WTC11 (cell line): ENCODE data around the gene SLC35G2.

ENCODE experiments used
- CREB1 ChIP-seq: sonication (generic); formaldehyde crosslinking; IDR thresholded peaks from 2 replicates; pipeline ENCODE4 v1.8.0; 2023; ENCODE audit warnings: mild to moderate bottlenecking, missing genetic modification reagents
- ESRRA ChIP-seq: sonication (generic); formaldehyde crosslinking; IDR thresholded peaks from 2 replicates; pipeline ENCODE4 v1.8.1; 2022; ENCODE audit warnings: mild to moderate bottlenecking, missing genetic modification reagents, borderline replicate concordance
- FOXK1 ChIP-seq: sonication (generic); formaldehyde crosslinking; IDR thresholded peaks from 2 replicates; pipeline ENCODE4 v1.8.0; 2022; ENCODE audit warnings: mild to moderate bottlenecking, moderate library complexity, missing genetic modification reagents
- NR2C2 ChIP-seq: sonication (generic); formaldehyde crosslinking; IDR thresholded peaks from 2 replicates; pipeline ENCODE4 v1.8.0; 2022; ENCODE audit warnings: mild to moderate bottlenecking, missing genetic modification reagents
- OVOL2 ChIP-seq: fragments of 250-450 bp; sonication (Bioruptor Pico); IDR thresholded peaks from 2 replicates; pipeline ENCODE4 v1.9.0; 2021; ENCODE audit warnings: mild to moderate bottlenecking, borderline replicate concordance
- RORB ChIP-seq: fragments of 250-450 bp; sonication (Bioruptor Pico); IDR thresholded peaks from 2 replicates; pipeline ENCODE4 v1.9.0; 2021; ENCODE audit warnings: mild to moderate bottlenecking
- SP1 ChIP-seq: sonication (generic); formaldehyde crosslinking; conservative IDR thresholded peaks from 2 replicates; pipeline ENCODE4 v1.8.1; 2022; ENCODE audit warnings: missing genetic modification reagents
- ZBTB21 ChIP-seq: sonication (generic); formaldehyde crosslinking; IDR thresholded peaks from 2 replicates; pipeline ENCODE4 v1.8.1; 2023; ENCODE audit warnings: mild to moderate bottlenecking, missing genetic modification reagents, borderline replicate concordance
- TF ChIP-seq, protein P1 (sequence below): fragments of 200-600 bp; IDR thresholded peaks from 2 replicates; pipeline ENCODE4 v1.8.0; 2022; ENCODE audit warnings: antibody characterized with exemption
- TF ChIP-seq, protein P2 (sequence below): sonication (generic); formaldehyde crosslinking; IDR thresholded peaks from 2 replicates; pipeline ENCODE4 v1.8.0; 2023; ENCODE audit warnings: missing genetic modification reagents, mild to moderate bottlenecking, borderline replicate concordance

- TF ChIP-seq, protein P1, sequence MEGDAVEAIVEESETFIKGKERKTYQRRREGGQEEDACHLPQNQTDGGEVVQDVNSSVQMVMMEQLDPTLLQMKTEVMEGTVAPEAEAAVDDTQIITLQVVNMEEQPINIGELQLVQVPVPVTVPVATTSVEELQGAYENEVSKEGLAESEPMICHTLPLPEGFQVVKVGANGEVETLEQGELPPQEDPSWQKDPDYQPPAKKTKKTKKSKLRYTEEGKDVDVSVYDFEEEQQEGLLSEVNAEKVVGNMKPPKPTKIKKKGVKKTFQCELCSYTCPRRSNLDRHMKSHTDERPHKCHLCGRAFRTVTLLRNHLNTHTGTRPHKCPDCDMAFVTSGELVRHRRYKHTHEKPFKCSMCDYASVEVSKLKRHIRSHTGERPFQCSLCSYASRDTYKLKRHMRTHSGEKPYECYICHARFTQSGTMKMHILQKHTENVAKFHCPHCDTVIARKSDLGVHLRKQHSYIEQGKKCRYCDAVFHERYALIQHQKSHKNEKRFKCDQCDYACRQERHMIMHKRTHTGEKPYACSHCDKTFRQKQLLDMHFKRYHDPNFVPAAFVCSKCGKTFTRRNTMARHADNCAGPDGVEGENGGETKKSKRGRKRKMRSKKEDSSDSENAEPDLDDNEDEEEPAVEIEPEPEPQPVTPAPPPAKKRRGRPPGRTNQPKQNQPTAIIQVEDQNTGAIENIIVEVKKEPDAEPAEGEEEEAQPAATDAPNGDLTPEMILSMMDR = no peak
- TF ChIP-seq RORB (CRISPR knock-in tag) (no peak), OVOL2 (CRISPR knock-in tag) (no peak), ZBTB21 (CRISPR knock-in tag) (no peak), CREB1 (no peak), FOXK1 (CRISPR knock-in tag) (no peak), NR2C2 (CRISPR knock-in tag) (no peak), ESRRA (CRISPR knock-in tag) (no peak), SP1 (CRISPR knock-in tag) (no peak)
- TF ChIP-seq, protein P2, sequence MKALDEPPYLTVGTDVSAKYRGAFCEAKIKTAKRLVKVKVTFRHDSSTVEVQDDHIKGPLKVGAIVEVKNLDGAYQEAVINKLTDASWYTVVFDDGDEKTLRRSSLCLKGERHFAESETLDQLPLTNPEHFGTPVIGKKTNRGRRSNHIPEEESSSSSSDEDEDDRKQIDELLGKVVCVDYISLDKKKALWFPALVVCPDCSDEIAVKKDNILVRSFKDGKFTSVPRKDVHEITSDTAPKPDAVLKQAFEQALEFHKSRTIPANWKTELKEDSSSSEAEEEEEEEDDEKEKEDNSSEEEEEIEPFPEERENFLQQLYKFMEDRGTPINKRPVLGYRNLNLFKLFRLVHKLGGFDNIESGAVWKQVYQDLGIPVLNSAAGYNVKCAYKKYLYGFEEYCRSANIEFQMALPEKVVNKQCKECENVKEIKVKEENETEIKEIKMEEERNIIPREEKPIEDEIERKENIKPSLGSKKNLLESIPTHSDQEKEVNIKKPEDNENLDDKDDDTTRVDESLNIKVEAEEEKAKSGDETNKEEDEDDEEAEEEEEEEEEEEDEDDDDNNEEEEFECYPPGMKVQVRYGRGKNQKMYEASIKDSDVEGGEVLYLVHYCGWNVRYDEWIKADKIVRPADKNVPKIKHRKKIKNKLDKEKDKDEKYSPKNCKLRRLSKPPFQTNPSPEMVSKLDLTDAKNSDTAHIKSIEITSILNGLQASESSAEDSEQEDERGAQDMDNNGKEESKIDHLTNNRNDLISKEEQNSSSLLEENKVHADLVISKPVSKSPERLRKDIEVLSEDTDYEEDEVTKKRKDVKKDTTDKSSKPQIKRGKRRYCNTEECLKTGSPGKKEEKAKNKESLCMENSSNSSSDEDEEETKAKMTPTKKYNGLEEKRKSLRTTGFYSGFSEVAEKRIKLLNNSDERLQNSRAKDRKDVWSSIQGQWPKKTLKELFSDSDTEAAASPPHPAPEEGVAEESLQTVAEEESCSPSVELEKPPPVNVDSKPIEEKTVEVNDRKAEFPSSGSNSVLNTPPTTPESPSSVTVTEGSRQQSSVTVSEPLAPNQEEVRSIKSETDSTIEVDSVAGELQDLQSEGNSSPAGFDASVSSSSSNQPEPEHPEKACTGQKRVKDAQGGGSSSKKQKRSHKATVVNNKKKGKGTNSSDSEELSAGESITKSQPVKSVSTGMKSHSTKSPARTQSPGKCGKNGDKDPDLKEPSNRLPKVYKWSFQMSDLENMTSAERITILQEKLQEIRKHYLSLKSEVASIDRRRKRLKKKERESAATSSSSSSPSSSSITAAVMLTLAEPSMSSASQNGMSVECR (CRISPR knock-in tag) = no peak
These were observed 16.4 kb upstream of the SLC35G2 start for GRCh38 chr3:136802481-136802996.
